Thyroid gland (tissue), 4 donors: ENCODE measurements around the gene OSBPL5.

Source experiments
- CTCF ChIP-seq, 6 experiments: fragments of 200-600 bp in 3 of 6; fragments of 450-650 bp in 3 of 6; sonication (generic) in 3 of 6; IDR thresholded peaks; one replicate each; pipeline ENCODE4 v1.5.1; 2016 to 2019; ENCODE audit warnings: antibody characterized with exemption in 6 of 6, mild to moderate bottlenecking in 2 of 6, inconsistent platforms in 1 of 6, moderate library complexity in 1 of 6
- POLR2A ChIP-seq, 2 donors: fragments of 450-650 bp; IDR thresholded peaks; one replicate each; pipeline ENCODE4 v1.6.1; 2017; ENCODE audit warnings: antibody characterized with exemption in 2 of 2, mild to moderate bottlenecking in 2 of 2, moderate library complexity in 1 of 2

- TF ChIP-seq CTCF (IDR thresholded peaks at IDR 0.05) = no peak
- no peak for TF ChIP-seq POLR2A (IDR thresholded peaks at IDR 0.05)
These were observed 11.0 kb downstream of the OSBPL5 start for GRCh38 chr11:3154001-3154599.
